ENCODE data around the gene NTRK2.

The NTRK2 gene

DNA sequence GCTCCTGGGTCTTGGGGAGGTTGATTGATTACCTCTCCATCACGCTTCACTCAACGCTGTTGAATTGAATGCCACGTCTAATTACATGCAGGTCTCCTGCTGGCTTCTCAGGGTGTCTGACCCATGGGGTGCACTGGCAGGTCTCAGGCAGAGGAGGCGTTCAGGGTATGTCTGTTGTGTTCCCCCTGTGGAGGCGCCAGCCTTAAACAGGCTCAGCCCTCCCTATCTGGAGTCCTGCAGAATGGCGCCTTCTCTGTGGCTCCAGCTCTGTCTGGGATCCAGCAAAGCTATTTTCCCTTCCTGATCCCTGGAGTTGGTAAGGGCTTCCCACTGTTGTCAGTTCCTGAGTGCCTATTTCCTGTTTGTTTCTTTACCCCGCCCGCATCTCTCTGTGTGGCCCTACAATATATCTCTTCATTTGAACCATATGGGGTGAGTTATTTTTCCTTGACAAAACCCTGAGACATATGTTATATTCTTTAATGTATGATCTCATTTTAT, 150.0 kb downstream of the NTRK2 start:
- peak; percentile 12 for DNase-seq (ENCODE audit: extremely low spot score)
- CTCF ChIA-PET: no interaction called here
- POLR2A ChIA-PET: no interaction called here
- TF ChIP-seq FOXK2 (IDR thresholded peaks at IDR 0.05) (no peak), ZNF384 (IDR thresholded peaks at IDR 0.05) (no peak), CTBP1 (IDR thresholded peaks at IDR 0.05; ENCODE audit: borderline replicate concordance) (no peak), SUZ12 (IDR thresholded peaks at IDR 0.05) (no peak), TARDBP (IDR thresholded peaks at IDR 0.05) (no peak), NFRKB (IDR thresholded peaks at IDR 0.05) (no peak), FOXM1 (IDR thresholded peaks at IDR 0.05; ENCODE audit: borderline replicate concordance) (no peak), HDGF (IDR thresholded peaks at IDR 0.05; ENCODE audit: borderline replicate concordance) (no peak), FOXA1 (IDR thresholded peaks at IDR 0.05) (no peak), ARNT (IDR thresholded peaks at IDR 0.05) (no peak), ELF4 (IDR thresholded peaks at IDR 0.05) (no peak), PKNOX1 (IDR thresholded peaks at IDR 0.05) (no peak), SP1 (IDR thresholded peaks at IDR 0.05) (no peak)

DNA sequence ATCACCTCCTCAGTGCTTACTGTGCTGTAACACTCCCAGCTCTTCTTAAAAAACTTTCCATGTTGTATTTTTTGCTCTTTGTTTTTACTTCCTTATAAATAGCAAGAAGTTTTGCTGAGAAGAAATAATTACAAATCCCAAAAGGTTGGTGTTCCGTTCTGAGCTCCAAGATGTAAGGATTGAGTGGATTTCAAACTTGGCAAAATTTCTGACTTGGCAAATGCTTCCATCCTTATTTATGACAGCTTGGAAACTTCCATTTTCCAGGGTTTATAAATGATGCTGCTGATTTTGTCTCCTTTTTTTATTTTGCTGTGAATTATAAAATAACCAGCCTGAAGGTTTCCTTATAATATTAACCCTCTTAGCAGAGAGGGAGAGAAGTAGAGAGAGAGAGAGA, 151.9 kb downstream of the NTRK2 start:
- ChIA-PET POLR2A (interaction anchor here (0.6 kb wide), 1 partner anchor 396 kb away, joined by 3 read pairs; no protein-coding TSS in a partner anchor), CTCF (interaction anchor here (1.2 kb wide), 1 partner anchor 438 kb away, joined by 4 read pairs; no protein-coding TSS in a partner anchor)
- TF ChIP-seq FOXA1 (IDR thresholded peaks at IDR 0.05): no peak
- no peak for TF ChIP-seq ARNT (IDR thresholded peaks at IDR 0.05)
- no peak for TF ChIP-seq L3MBTL2 (conservative IDR thresholded peaks at IDR 0.05)
- no peak for TF ChIP-seq TARDBP (IDR thresholded peaks at IDR 0.05)
- TF ChIP-seq SUZ12 (IDR thresholded peaks at IDR 0.05): no peak
- no peak for TF ChIP-seq LEF1 (IDR thresholded peaks at IDR 0.05; ENCODE audit: borderline replicate concordance)
- no peak for TF ChIP-seq FOXK2 (IDR thresholded peaks at IDR 0.05)
- no peak for TF ChIP-seq NFRKB (IDR thresholded peaks at IDR 0.05)
- no peak for DNase-seq (ENCODE audit: extremely low spot score)

GRCh38 chr9:84822589-84823233, 153.2 kb downstream of the NTRK2 start:
- DNase-seq (ENCODE audit: extremely low spot score): no peak
- POLR2A ChIA-PET: no interaction called here
- TF ChIP-seq LEF1 (IDR thresholded peaks at IDR 0.05; ENCODE audit: borderline replicate concordance): no peak
- TF ChIP-seq ZNF384 (IDR thresholded peaks at IDR 0.05): no peak
- TF ChIP-seq CTBP1 (IDR thresholded peaks at IDR 0.05; ENCODE audit: borderline replicate concordance): no peak
- no peak for TF ChIP-seq ELF4 (IDR thresholded peaks at IDR 0.05)
- TF ChIP-seq NFRKB (IDR thresholded peaks at IDR 0.05): no peak
- no peak for TF ChIP-seq FOXM1 (IDR thresholded peaks at IDR 0.05; ENCODE audit: borderline replicate concordance)
- no peak for TF ChIP-seq PKNOX1 (IDR thresholded peaks at IDR 0.05)
- no peak for TF ChIP-seq TARDBP (IDR thresholded peaks at IDR 0.05)
- no peak for TF ChIP-seq HDGF (IDR thresholded peaks at IDR 0.05; ENCODE audit: borderline replicate concordance)
- CTCF ChIA-PET: no interaction called here

- ChIA-PET POLR2A (no interaction called here), CTCF (no interaction called here)
- no peak for DNase-seq (ENCODE audit: extremely low spot score)
- TF ChIP-seq NFRKB (IDR thresholded peaks at IDR 0.05): no peak
Measured at GRCh38 chr9:84823421-84824271, 154.1 kb downstream of the NTRK2 start.

GRCh38 chr9:84827216-84827765, 157.8 kb downstream of the NTRK2 start:
- ChIA-PET CTCF (no interaction called here), POLR2A (no interaction called here)
- TF ChIP-seq SP1 (IDR thresholded peaks at IDR 0.05) (no peak), BHLHE40 (IDR thresholded peaks at IDR 0.05; ENCODE audit: borderline replicate concordance) (no peak), TARDBP (IDR thresholded peaks at IDR 0.05) (no peak), SUZ12 (IDR thresholded peaks at IDR 0.05) (no peak), FOXM1 (IDR thresholded peaks at IDR 0.05; ENCODE audit: borderline replicate concordance) (no peak), ELF4 (IDR thresholded peaks at IDR 0.05) (no peak), FOXA1 (IDR thresholded peaks at IDR 0.05) (no peak), ZNF384 (IDR thresholded peaks at IDR 0.05) (no peak), LEF1 (IDR thresholded peaks at IDR 0.05; ENCODE audit: borderline replicate concordance) (no peak), ARNT (IDR thresholded peaks at IDR 0.05) (no peak), FOXK2 (IDR thresholded peaks at IDR 0.05) (no peak), HDGF (IDR thresholded peaks at IDR 0.05; ENCODE audit: borderline replicate concordance) (no peak), NFRKB (IDR thresholded peaks at IDR 0.05) (no peak), PKNOX1 (IDR thresholded peaks at IDR 0.05) (no peak), CTBP1 (IDR thresholded peaks at IDR 0.05; ENCODE audit: borderline replicate concordance) (no peak), L3MBTL2 (conservative IDR thresholded peaks at IDR 0.05) (no peak)
- DNase-seq (ENCODE audit: extremely low spot score): no peak

DNA sequence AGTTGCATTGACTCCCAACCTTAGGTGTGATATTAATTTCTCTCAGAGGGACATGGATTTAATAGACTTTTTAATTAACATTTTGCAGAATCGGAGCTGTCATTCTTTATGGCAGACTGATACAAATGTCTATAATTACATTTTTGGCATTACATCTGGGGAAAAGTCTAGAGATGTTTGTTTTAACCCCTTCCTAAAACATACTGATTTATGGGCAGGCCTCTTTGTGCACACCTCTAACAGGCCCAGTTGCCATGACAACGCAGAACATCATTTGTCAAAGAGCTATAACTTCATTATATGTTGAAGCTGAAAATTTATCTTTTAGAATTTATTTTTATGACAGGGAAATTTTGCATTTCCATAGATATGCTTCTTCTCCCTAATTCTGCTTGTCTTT, 158.5 kb downstream of the NTRK2 start:
- no peak for TF ChIP-seq ELF4 (IDR thresholded peaks at IDR 0.05)
- no peak for TF ChIP-seq TARDBP (IDR thresholded peaks at IDR 0.05)
- no peak for TF ChIP-seq SUZ12 (IDR thresholded peaks at IDR 0.05)
- no peak for TF ChIP-seq FOXK2 (IDR thresholded peaks at IDR 0.05)
- no peak for TF ChIP-seq LEF1 (IDR thresholded peaks at IDR 0.05; ENCODE audit: borderline replicate concordance)
- no peak for TF ChIP-seq NFRKB (IDR thresholded peaks at IDR 0.05)
- no peak for TF ChIP-seq L3MBTL2 (conservative IDR thresholded peaks at IDR 0.05)
- CTCF ChIA-PET: no interaction called here
- POLR2A ChIA-PET: no interaction called here
- DNase-seq (ENCODE audit: extremely low spot score): no peak

Data from HEK293T (cell line).